ENCODE data around the gene REC114.

GRCh38 chr15:73433873-73434272 is 9.1 kb upstream of the REC114 start:
- TF ChIP-seq CTCF (IDR thresholded peaks at IDR 0.05; ENCODE audit: extremely low read depth in 1 of 2, insufficient read depth in 1 of 2, low read depth in 1 of 2, low read length in 2 of 2) (no peak), MAX (IDR thresholded peaks at IDR 0.05; ENCODE audit: insufficient read depth, insufficient read length) (no peak), EZH2 (IDR thresholded peaks at IDR 0.05; ENCODE audit: borderline replicate concordance, low read depth, low read length, severe bottlenecking) (no peak), POLR2A (IDR thresholded peaks at IDR 0.05; ENCODE audit: low read depth, low read length) (no peak)
